Measurements from ENCODE around the gene PDE10A. TPM values are rescaled to one million over a fixed set of nuclear protein-coding genes. Genes with fewer than 3 reads are reported as not detected.

The PDE10A gene
- total and polyA plus RNA-seq, 2 of the 4 experiments (the other 2 are of a cell fraction): 3.4 to 12.4 TPM

- no peak for TF ChIP-seq POLR2A (IDR thresholded peaks at IDR 0.05; ENCODE audit: low read depth, low read length)
- no peak for TF ChIP-seq CTCF (conservative IDR thresholded peaks at IDR 0.05; ENCODE audit: low read depth, low read length)
- TF ChIP-seq RFX5 (IDR thresholded peaks at IDR 0.05; ENCODE audit: low read depth, low read length): no peak
- TF ChIP-seq BHLHE40 (IDR thresholded peaks at IDR 0.05; ENCODE audit: low read depth, low read length): no peak
- Histone ChIP-seq H3K9me3 (ENCODE audit: control insufficient read depth, insufficient read depth, low read length) (no peaks in the 10 kb centered on the region), H3K27ac (ENCODE audit: insufficient read depth, low read length) (peak overlapping the region; percentile 21; the same call in 1 of the 2 replicates), H3K14ac (replicated peaks; ENCODE audit: low read depth, low read length) (no peak overlapping the region), H3K4me3 (ENCODE audit: insufficient read depth, low read depth, low read length) (peak overlapping the region; percentile 75), H3K9ac (ENCODE audit: low read depth, low read length) (peak overlapping the region; percentile 79), H3K18ac (ENCODE audit: low read depth, low read length) (no peak overlapping the region; the same call in 1 of the 2 replicates), H4K5ac (ENCODE audit: low read depth, low read length) (peak overlapping the region; percentile 0; the same call in 1 of the 2 replicates), H3K4me1 (ENCODE audit: control insufficient read depth, insufficient read depth, low read length) (peaks cover 10% of the 10 kb centered on the region), H2AK9ac (replicated peaks; ENCODE audit: low read depth, low read length, poor library complexity) (peak overlapping the region; percentile 85), H4K91ac (ENCODE audit: insufficient read depth, low read depth, low read length) (no peak overlapping the region), H4K8ac (ENCODE audit: low read depth in 2 of 2, low read length in 2 of 2) (peak overlapping the region in 1 of 2 experiments; percentile 44; a peak in 2 of 4 replicates), H3K56ac (ENCODE audit: extremely low read depth, insufficient read depth, low read length) (no peak overlapping the region), H2BK5ac (ENCODE audit: low read depth, low read length, poor library complexity, severe bottlenecking) (no peak overlapping the region), H3K79me1 (ENCODE audit: low read depth in 1 of 2, low read length in 2 of 2) (peaks cover 10 to 43% of the 10 kb centered on the region in 2 experiments; a peak in 3 of 4 replicates), H3K4ac (ENCODE audit: low read depth, low read length) (peak overlapping the region; percentile 48; the same call in 1 of the 2 replicates), H2AK5ac (ENCODE audit: low read depth, low read length) (peak overlapping the region; percentile 43; the same call in 1 of the 2 replicates), H3K4me2 (ENCODE audit: low read depth, low read length) (peak overlapping the region; percentile 88), H2BK120ac (ENCODE audit: low read depth, low read length) (0 out of 2 replicates have a peak overlapping the region, but pooled peaks have one; percentile 1), H3K27me3 (ENCODE audit: control insufficient read depth, insufficient read depth, low read length) (peaks cover 2% of the 10 kb centered on the region), H2BK15ac (ENCODE audit: low read depth, low read length) (no peak overlapping the region), H3K23ac (ENCODE audit: low read depth, low read length) (peak overlapping the region; percentile 81), H3K36me3 (ENCODE audit: control insufficient read depth, insufficient read depth, low read length) (no peaks in the 10 kb centered on the region), H2AFZ (replicated peaks; ENCODE audit: low read length, poor library complexity) (peak overlapping the region; percentile 89), H3K9me1 (ENCODE audit: insufficient read depth, low read length) (peaks cover 5% of the 10 kb centered on the region; the same call in 1 of the 2 replicates), H2BK20ac (ENCODE audit: low read depth, low read length) (no peak overlapping the region), H4K20me1 (ENCODE audit: insufficient read depth, low read length) (peaks cover 21% of the 10 kb centered on the region)
- ATAC-seq (ENCODE audit: low read depth): 0 out of 2 replicates have a peak, but pooled peaks have one; percentile 3
- in situ Hi-C loops (cut with MboI; ENCODE audit: low sequenced_read_pairs) (no loop called here), intact Hi-C loops (cut with micrococcal nuclease) (loop anchor here (2.0 to 10.0 kb wide), 3 partner anchors 23 to 445 kb away; no protein-coding TSS in a partner anchor), dilution Hi-C loops (cut with HindIII; ENCODE audit: low sequenced_read_pairs, unreplicated experiment) (no loop called here)
- whole genome bisulfite sequencing, 2 experiments (ENCODE audit: extremely low coverage in 2 of 2, insufficient read length in 1 of 2): 18% methylated on average over 16 of the region's 67 CpGs; no CpG with 5 or more reads in 1 of the 2 experiments
- BruUV-seq (replicated peaks): no TSS peak
- ChIA-PET POLR2A (ENCODE audit: unreplicated experiment) (no interaction called here), CTCF (no interaction called here)
- peak; percentile 32 for DNase-seq
Measured at GRCh38 chr6:165659945-165660856, 2.8 kb downstream of the PDE10A start.
